A673 (cell line): ENCODE results near the gene DKKL1. TPM values are rescaled to one million over a fixed set of nuclear protein-coding genes. Genes with fewer than 3 reads are reported as not detected.
A peak's percentile ranks its signal among the peaks of the same experiment; 100 is the strongest.
"Not testable (repeated sequence)": the region's sequence is repeated elsewhere in the genome, so short reads cannot be mapped to it uniquely, and the experiment has no call there.

Experiments
- BruUV-seq: library from RNA; stranded (reverse); fragments of 400-500 nt; replicated peaks from 2 replicates; lab custom pipeline; 2021; lab: Mats Ljungman, UMichigan
- CTCF ChIA-PET: fragments of 300-600 bp; sonication (Branson Sonifier 250); formaldehyde crosslinking; loops from one replicate; lab custom pipeline; 2022; ENCODE audit warnings: antibody characterized with exemption; lab: Charles Lee
- POLR2A ChIA-PET: fragments of 300-600 bp; sonication (Branson Sonifier 250); formaldehyde crosslinking; loops from one replicate; lab custom pipeline; 2022; ENCODE audit warnings: antibody characterized with exemption; ENCODE audit not compliant: low non-redundant PET; lab: Charles Lee
- DNase-seq: peaks from one replicate; pipeline ENCODE4 v3.0.0-alpha.2; 2015; ENCODE audit warnings: low spot score
- H3K27ac ChIP-seq: fragments of 200-600 bp; sonication (generic); 2 replicates; pipeline ENCODE4 v1.5.1; 2016; ENCODE audit warnings: mixed run types, low read depth, mild to moderate bottlenecking, mixed read lengths, antibody characterized with exemption, low read length; ENCODE audit not compliant: poor library complexity, severe bottlenecking
- H3K27me3 ChIP-seq: fragments of 200-600 bp; sonication (generic); replicated peaks from 2 replicates; pipeline ENCODE4 v1.6.1; 2017; ENCODE audit warnings: mixed run types, low read depth, mild to moderate bottlenecking, mixed read lengths, antibody characterized with exemption, low read length; ENCODE audit not compliant: insufficient read depth, poor library complexity
- H3K36me3 ChIP-seq: fragments of 200-600 bp; sonication (generic); 2 replicates; pipeline ENCODE4 v1.6.1; 2016; ENCODE audit warnings: mixed run types, mild to moderate bottlenecking, mixed read lengths, antibody characterized with exemption, low read length; ENCODE audit not compliant: insufficient read depth, poor library complexity, severe bottlenecking
- H3K4me1 ChIP-seq: fragments of 200-600 bp; sonication (generic); 2 replicates; pipeline ENCODE4 v1.6.1; 2017; ENCODE audit warnings: mixed run types, mild to moderate bottlenecking, mixed read lengths, antibody characterized with exemption, low read length; ENCODE audit not compliant: insufficient read depth, poor library complexity, severe bottlenecking
- H3K4me3 ChIP-seq: fragments of 200-600 bp; sonication (generic); 2 replicates; pipeline ENCODE4 v1.5.1; 2016; ENCODE audit warnings: low read depth, mixed run types, mild to moderate bottlenecking, mixed read lengths, low read length; ENCODE audit not compliant: poor library complexity, severe bottlenecking
- H3K9me3 ChIP-seq: fragments of 200-600 bp; sonication (generic); 2 replicates; pipeline ENCODE4 v1.6.1; 2016; ENCODE audit warnings: mixed run types, low read depth, mild to moderate bottlenecking, mixed read lengths, antibody characterized with exemption, low read length; ENCODE audit not compliant: poor library complexity, severe bottlenecking
- CTCF ChIP-seq: fragments of 300-800, 200-600 bp; sonication (generic); conservative IDR thresholded peaks from 2 replicates; pipeline ENCODE4 v1.5.1; 2017; ENCODE audit warnings: low read depth, mild to moderate bottlenecking, antibody characterized with exemption, low read length, moderate library complexity, mixed read lengths
- EZH2 ChIP-seq: fragments of 200-600 bp; sonication (generic); IDR thresholded peaks from 2 replicates; pipeline ENCODE4 v1.6.1; 2017; ENCODE audit warnings: borderline replicate concordance, low read depth, mild to moderate bottlenecking, mixed read lengths, antibody characterized with exemption, low read length; ENCODE audit not compliant: poor library complexity, severe bottlenecking
- intact Hi-C: fragments of 100-400 bp; cut with micrococcal nuclease; formaldehyde crosslinking; loops from one replicate; pipeline ENCODE4 v1.10.0; 2022; ENCODE audit not compliant: unreplicated experiment
- total RNA-seq: library from RNA; stranded (reverse); gene quantifications from 2 replicates; pipeline ENCODE4 v1.2.3, GENCODE V29; 2021

DKKL1 gene
- total RNA-seq, 1 experiment from 2014 or later, result 1.2 TPM

- POLR2A ChIA-PET, result interaction anchor here (0.6 kb wide), 1 partner anchor 604 kb away, joined by 4 read pairs; no protein-coding TSS in a partner anchor
- BruUV-seq, result no TSS peak
- TF ChIP-seq EZH2, result no peak
- no peak for TF ChIP-seq CTCF
- peak; percentile 79 for DNase-seq
- H3K4me1 ChIP-seq, result no peaks in the 10 kb centered on the region
- no peak overlapping the region for H3K4me3 ChIP-seq
- no peaks in the 10 kb centered on the region for H3K36me3 ChIP-seq
- H3K9me3 ChIP-seq, result no peaks in the 10 kb centered on the region
- intact Hi-C loops, result no loop called here
- CTCF ChIA-PET, result no interaction called here
- no peak overlapping the region for H3K27ac ChIP-seq
- H3K27me3 ChIP-seq, result no peaks in the 10 kb centered on the region
Measured at GRCh38 chr19:49331616-49332055, 32.0 kb upstream of the DKKL1 start.

GRCh38 chr19:49332691-49333417 is 30.8 kb upstream of the DKKL1 start:
- DNase-seq, result not testable (repeated sequence)

GRCh38 chr19:49333418-49333805 is 30.3 kb upstream of the DKKL1 start:
- no peaks in the 10 kb centered on the region for H3K27me3 ChIP-seq
- ChIA-PET CTCF (interaction anchor here (0.7 kb wide), 1 partner anchor 200 kb away, joined by 4 read pairs; no protein-coding TSS in a partner anchor), POLR2A (no interaction called here)
- TF ChIP-seq EZH2 (no peak), CTCF (no peak)
- no peaks in the 10 kb centered on the region for H3K9me3 ChIP-seq
- H3K27ac ChIP-seq, result no peak overlapping the region
- no TSS peak for BruUV-seq
- intact Hi-C loops, result no loop called here
- H3K36me3 ChIP-seq, result no peaks in the 10 kb centered on the region
- DNase-seq, result no peak
- peaks cover 4% of the 10 kb centered on the region for H3K4me1 ChIP-seq
- H3K4me3 ChIP-seq, result no peak overlapping the region

More at GRCh38 chr19:49332691-49333417, 30.8 kb upstream of the DKKL1 start:
- H3K36me3 ChIP-seq, intact Hi-C loops, BruUV-seq, H3K27ac ChIP-seq, H3K4me1 ChIP-seq, H3K27me3 ChIP-seq, H3K4me3 ChIP-seq, POLR2A ChIA-PET, H3K9me3 ChIP-seq: not testable (repeated sequence)
- CTCF ChIA-PET, result interaction anchor here (0.7 kb wide), 1 partner anchor 201 kb away, joined by 4 read pairs; no protein-coding TSS in a partner anchor
